Peyer's patch (tissue), 4 donors: ENCODE measurements around the gene RABEP1.

Source experiments
- POLR2A ChIP-seq, 2 donors: fragments of 450-650 bp; IDR thresholded peaks; one replicate each; pipeline ENCODE4 v1.5.1; 2017; ENCODE audit warnings: antibody characterized with exemption in 2 of 2, mild to moderate bottlenecking in 2 of 2, moderate library complexity in 2 of 2
- TF ChIP-seq, protein P1 (sequence below), 6 experiments: fragments of 450-650 bp in 4 of 6; fragments of 200-600 bp in 2 of 6; sonication (generic) in 1 of 6; IDR thresholded peaks; one replicate each; pipeline ENCODE4 v1.5.1; 2017 to 2019; ENCODE audit warnings: antibody characterized with exemption in 6 of 6, mild to moderate bottlenecking in 3 of 6, moderate library complexity in 1 of 6

DNA sequence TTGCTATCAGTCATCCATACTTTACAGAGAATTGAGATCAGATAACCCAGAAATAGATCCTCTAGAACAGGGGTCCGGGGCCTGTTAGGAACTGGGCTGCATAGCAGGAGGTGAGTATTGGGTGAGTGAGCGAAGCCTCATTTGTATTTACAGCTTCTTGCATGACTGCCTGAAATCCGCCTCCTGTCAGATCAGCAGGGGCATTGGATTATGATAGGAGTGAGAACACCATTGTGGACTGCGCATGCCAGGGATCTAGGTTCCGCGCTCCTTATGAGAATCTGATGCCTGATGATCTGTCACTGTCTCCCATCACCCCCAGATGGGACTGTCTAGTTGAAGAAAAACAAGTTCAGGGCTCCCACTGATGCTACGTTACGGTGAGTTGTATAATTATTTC lies 34.5 kb upstream of the RABEP1 start:
- TF ChIP-seq, protein P1, sequence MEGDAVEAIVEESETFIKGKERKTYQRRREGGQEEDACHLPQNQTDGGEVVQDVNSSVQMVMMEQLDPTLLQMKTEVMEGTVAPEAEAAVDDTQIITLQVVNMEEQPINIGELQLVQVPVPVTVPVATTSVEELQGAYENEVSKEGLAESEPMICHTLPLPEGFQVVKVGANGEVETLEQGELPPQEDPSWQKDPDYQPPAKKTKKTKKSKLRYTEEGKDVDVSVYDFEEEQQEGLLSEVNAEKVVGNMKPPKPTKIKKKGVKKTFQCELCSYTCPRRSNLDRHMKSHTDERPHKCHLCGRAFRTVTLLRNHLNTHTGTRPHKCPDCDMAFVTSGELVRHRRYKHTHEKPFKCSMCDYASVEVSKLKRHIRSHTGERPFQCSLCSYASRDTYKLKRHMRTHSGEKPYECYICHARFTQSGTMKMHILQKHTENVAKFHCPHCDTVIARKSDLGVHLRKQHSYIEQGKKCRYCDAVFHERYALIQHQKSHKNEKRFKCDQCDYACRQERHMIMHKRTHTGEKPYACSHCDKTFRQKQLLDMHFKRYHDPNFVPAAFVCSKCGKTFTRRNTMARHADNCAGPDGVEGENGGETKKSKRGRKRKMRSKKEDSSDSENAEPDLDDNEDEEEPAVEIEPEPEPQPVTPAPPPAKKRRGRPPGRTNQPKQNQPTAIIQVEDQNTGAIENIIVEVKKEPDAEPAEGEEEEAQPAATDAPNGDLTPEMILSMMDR (IDR thresholded peaks at IDR 0.05), result no peak
- TF ChIP-seq POLR2A (IDR thresholded peaks at IDR 0.05), result no peak
